HG03045 (cell line): ENCODE results near the gene ADCY1.

Experiments used
- ATAC-seq: cut with Tn5 transposase; IDR thresholded peaks from one replicate; pipeline ENCODE4 v1.9.1; 2021; ENCODE audit warnings: mild to moderate bottlenecking, moderate library complexity; ENCODE audit not compliant: unreplicated experiment

ADCY1 gene

DNA sequence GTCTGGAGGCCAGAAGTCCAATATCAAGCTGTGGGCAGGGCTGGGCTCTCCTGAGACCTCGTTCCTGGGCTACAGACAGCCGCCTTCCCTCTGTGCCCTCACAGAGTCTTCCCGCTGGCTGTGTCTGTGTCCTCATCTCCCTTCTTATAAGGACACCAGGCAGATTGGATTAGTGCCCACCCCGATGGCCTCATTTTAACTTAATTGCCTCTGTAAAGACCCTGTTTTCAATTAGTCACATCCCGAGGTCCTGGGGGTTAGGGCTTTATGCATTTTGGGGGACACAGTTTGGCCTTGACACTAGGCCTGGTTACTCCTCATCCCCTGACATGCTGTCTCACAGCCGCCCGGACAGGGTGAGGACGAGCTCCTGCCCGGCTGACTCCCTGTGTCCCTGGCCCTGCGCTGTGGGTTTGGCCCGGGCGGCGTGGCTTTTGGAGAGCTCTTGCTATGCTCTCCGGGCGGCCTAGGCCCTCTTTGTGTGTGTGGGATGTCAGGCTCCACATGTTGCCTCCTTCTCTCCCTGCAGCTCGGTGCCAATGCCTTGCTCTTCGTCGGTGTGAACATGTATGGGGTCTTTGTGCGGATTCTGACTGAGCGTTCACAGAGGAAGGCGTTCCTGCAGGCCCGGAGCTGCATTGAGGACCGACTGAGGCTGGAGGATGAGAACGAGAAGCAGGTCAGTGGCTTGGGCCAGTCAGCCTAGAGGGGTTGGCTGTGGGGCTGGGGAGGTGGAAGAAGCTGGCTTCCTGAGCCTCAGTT is 18.2 kb downstream of the ADCY1 start:
- ATAC-seq = no peak

DNA sequence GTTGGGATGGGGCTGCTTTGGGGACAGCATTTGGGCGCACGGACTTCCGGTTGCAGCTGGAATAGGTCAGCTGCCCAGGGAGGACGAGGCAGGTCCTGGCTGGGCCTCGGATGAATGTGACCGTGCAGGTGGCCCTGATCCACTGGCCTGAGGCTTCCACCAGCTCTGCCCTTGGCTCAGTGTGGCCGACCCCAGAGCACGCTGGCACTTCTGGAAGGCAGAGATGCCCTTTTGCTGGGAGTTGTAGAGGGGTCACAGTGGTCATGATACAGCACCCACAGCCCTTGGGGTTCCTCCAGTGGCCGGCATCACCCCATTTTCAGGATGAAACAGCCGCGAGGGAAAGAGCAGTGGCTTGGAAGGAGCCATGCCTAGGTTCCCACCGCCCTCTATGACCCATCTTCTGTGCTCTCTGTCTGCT is 19.0 kb downstream of the ADCY1 start:
- ATAC-seq = no peak

DNA sequence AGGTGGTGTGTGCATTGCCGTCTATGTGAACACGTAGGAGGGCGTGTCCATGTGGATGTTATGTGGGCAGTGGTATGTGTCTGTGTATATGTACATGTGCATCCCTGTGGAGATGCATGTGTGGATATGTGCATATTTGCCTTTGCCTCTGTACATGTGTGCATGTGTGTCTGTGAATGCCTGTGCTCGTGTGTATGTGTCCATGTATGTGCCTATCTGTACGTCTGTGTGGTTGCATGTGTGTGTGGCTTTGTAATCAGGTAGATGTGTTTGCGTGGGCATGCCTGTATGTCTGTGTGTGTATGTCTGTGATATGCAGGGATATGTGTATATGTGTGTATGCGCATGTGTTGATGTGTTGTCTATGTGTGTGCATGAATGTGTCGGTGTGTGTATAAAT is 19.7 kb downstream of the ADCY1 start:
- ATAC-seq = no peak

DNA sequence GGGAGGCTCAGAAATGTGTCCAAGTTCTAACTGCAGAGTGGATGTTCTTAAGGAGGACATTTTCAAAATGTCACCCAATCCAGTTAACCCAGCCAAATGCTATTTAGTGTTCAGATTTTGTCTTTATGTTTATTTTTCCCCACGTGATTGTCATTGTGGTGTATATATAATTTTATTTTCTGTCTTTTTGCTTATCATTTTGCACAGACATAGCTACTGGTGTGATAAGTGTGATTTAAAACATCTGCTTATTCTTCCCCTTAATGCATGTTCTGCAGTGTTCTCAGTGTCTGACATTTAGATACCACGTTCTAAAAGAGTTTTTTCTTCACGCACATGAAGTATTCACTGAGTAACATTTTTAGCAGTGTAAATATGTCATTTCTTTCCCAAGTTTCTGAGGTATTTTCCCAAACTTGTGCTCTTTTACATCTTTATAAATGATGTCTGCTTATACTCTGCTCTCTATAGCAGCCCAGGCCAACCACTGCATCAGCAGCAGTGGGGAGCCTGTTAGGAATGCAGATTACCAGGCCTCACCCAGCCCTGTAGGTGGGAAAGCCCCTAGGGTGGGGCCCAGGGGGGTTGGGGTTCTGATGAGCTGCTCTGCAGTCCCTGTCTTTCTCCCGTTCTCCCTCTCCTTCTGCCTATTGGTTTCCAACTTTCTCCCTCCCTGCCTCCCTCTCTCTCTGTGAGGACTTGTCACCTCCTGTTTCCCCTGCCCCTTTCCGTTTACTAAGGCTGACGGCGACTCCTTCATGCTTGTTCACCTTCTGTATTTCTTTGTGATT is 20.8 kb downstream of the ADCY1 start:
- ATAC-seq = no peak

DNA sequence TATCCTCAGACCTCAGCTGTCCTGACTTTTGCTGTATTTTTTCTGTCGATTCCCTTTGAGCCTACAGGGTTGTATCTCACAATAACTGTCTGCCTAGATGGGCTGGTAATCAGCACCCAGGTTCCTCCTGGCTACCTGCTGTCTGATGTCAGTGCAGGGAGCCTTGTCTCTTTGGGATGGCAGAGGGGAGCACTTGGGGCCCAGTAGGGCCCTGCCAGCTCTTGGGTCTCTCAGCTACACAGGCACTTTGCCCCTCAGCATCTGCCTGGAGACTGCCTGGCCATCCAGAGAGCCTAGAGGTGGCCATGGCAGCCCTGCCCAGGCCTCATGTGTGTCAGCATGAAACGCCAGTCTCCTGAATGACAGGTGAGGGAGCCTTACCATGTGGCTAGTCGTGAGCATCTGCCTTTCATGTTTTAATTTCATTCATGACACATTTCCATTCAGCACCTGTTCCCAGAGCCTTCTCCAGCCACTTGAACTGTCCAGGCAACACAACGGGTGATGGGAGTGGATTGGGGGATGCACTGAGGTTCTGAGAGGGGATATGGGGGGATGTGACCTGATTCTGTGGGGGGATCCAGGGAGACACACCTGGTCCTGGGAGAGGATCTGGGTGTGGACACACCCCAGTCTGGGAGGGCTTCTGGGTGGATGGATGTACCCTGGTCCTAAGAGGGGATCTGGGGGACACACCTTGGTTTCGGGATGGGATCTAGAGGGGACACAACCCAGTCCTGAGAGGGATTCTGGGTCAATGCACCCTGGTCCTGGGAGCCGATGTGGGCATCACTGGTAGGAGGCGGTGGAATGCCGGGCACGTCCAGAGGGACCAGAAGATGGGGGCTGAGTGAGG is 21.9 kb downstream of the ADCY1 start:
- ATAC-seq = no peak

DNA sequence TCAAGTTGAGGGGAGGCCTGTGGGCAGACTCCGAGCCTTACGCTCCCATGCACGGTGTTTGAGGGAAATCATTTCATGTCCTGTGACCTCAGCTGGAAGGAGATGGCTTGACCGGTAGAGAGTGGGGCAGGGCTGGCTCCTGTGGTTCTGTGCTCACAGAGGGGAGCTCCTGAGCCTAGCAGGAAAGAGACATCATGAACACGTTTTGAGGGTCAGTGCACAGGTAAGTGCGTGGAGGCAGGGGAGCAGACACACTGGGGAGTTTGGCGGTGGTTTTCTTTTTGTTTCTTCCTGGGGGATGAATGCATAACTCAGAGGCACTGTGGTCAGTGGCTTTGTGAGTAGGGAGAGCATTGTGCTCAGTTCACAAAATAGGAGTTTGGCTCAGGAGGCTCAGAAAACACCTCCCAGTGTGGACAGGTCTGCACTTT is 22.5 kb downstream of the ADCY1 start:
- no peak for ATAC-seq

DNA sequence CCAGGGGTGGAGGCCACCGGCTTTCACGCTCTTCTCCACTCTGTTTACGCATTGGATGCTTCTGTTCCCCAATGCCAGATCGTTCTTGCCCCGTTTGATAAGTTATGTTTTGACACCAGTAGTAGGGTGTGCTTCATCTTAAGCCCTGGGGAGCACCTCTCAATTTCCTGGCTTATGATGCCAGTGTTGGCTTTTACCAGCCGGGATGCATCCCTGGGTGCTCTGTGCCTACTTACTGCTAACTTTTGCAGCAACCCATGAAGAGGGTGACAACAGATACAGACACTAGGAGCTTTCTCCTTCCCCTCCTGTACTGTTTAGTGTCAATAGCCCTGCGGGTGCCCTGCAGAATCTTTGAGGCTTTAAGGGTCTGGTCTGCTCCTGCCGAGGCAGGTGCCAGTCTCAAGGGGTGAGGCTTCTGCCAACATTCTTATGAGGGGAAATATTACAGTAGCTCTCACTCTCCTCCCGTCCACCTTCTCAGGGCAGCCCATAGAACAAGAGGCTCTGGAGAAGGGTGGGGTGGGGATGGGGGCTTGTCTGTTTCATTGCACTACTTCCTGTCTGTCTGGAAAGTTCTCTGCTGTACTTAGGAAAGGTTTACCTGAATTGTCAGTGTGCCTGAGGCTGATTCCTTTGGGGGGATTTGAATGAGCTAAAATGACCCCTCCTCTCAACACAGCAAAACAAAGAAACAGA is 23.3 kb downstream of the ADCY1 start:
- ATAC-seq = no peak

DNA sequence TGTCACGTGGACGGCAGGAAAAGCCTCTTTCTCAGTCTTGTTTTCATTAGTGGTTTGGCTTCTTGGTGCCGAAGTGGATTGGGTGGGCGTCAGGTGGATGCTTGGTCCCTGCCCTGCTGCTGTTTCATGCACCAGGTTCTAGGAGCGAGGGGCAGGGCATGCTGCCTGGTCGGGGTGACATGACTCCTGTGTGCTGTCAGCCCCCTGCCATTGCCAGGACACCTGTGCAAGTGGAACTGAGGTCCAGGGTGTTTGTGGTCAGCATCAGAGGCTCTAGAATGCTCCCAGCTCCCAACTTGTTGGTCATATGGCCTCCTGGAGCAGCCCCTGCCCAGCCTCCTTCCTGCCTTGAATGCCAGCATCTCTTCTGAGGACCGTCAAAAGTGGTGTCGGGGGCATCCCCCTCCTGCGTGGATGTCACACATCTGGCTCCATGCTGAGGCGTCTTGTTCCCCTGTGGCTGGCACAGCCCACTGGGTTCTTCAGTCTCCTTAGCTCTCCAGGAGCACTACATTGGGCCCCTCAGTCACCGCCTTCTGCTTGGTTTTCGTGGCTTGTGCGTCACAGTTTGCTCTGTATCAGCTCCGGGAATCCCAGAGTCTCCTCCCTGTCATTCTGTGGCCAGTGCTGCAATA is 24.8 kb downstream of the ADCY1 start:
- ATAC-seq = no peak

DNA sequence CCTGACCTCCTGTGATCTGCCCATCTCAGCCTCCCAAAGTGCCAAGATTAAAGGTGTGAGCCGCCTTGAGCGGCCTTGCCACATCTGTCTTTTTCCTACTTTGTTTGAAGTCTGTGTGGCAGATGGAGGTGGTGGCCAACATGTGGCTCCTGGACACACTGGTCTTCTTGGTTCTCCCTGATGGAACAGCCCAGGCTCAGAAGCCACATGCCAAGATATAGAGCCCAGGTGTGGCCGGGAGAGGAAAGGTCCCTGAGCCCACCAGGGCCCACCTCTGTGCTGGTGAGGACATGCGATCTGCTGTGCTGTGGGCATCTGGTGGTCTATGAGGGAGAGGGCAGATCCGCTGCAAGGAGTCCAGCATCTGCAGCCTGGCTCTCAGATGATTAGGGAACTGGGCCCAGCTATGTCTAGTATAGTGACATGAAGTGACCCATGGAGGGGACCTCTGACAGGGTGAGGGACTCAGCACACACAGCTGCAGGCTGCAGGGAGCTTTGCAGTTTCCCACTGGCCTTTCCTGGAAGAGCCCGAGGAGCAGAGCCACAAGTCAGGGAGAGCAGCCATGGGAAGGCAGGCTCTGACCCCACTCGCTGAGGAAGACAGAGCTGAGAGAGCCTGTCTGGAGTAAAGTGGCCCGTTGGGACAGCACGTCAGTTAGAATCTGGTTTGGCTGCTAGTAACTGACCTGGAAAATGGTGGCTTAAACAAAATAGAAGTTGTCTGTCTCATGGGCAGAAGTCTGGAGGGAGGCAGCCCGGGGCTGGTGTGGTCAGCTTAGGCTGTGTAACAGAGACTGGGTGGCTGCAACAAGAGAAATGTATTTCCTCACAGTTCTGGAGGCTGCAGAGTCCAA is 25.9 kb downstream of the ADCY1 start:
- no peak for ATAC-seq

DNA sequence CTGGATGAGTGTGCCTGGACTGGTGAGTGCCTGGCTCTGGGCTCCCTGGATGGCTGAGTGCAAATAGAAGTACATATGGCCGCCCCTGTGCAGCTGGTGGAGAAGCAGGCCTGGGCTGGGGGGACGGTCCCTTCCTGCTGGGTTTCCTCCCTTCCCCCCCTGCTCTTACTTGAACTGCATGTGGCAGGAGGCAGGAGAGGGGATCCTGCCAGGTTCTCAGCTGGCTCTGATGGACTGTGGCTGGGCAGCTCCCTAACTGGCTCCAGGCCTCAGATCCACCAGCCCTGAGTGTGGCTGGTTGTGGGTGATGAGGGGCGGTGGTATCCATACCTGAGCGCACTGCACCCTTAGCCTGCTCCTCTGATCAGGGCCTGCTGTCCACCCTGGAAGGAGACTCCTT is 26.9 kb downstream of the ADCY1 start:
- ATAC-seq = no peak

DNA sequence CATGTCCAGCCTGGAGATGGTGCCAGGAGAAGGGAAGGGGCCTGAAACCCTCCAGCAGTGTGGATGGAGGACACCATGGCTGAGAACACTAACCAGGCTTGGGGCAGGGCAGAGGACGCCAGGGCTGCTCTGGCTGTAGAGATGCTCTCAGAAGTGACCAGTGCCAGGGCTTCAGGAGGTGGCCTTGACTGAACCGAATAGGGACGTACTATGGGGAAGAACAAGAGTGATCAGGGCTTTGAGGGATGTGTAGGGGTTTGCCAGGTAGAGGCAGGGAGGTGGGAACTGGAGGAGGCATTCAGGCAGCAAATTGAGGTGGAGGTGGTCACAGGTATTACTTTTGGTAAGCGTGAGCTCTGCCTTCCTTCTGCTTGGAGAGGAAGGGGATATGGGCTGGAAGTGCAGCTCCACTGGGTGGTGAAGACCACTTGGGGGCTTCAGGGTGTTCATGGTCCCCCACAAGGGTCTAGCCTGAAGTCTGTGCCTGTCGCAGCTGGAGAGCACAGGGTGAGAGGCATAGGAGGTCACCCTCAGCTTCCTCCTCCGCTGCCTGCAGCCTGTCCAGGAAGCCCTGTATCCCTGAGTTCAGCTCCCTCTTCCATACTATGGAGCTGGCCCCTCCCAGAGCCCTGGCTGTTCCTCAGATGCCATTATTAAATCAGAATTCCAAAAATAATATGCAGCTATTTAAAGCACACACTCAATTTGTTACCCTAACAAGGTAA is 27.8 kb downstream of the ADCY1 start:
- ATAC-seq = no peak

DNA sequence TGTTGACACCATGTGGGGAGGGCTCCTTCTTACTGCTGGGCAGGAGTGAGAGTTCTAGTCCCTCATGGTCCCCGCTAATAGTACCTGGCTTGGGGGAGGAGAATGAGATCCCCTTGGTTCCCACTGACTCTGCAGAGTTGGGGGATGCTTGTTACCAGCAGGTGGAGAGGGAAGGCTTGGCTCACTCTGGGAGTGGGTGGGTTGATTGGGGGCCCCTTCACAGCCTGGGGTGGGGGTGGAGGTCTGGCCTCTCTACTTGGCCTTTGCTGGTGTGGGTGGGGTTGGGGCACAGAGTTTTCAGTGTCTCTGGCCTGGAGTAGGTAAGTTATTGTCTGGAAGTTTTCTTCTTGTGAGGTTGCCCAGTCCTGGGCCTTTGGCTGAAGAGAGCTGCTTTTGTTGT is 31.9 kb downstream of the ADCY1 start:
- no peak for ATAC-seq

DNA sequence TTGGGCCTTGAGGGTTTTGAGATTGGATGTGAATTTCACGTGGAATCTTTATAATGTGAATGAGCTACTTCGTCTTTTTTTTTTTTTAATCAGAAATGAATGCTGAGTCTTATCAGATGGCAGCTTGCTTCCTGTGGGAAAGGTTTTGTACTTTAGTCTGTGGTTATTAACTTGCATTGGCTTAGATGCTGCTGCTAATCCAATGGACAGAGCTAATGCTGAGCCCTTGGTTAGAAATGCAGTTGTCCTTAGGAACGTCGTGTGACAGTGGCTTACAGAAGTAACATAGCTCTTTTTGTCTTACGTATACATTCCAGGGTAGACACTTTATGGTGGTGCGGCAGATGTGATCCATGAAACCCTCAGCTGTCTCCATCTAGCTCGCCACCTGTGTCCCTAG is 32.8 kb downstream of the ADCY1 start:
- no peak for ATAC-seq

DNA sequence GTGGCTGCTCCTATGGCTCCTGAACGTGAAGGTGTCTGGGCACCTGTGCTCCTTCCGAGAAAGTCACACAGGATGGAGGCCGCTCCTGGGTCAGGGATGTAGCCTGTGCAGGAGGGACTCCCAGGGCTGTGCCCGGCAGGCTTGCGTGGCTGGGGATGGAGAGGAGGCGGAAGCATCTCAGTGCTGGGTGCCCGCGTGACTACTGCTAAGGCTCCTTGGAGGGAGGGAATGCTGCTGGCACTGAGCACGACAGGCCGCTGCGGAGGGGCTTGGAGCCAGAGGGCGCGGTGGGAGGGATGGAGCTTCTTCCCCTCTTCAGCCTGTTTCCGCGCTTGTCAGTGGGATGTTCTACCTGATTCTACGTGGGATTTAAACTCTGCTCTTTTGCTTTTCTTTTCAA is 35.0 kb downstream of the ADCY1 start:
- ATAC-seq = no peak

DNA sequence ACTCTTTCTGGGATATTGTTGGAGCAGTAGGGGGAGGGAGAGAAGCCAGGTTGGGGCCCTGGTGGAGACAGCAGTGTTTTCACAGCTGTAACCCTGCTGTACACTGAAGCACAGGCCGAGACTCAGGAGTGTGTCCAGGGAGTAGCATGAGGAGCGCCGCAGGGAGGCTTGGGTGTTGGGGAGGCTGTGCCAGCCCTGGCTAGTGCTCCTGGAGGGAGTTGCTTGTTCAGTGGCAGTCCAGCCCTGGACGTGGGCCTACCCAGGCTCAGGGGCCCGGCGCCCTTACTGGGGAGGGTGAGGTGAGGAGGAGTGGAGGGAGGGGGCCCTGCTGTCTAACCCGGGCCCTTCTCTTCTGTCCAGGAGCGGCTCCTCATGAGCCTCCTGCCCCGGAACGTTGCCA is 35.9 kb downstream of the ADCY1 start:
- no peak for ATAC-seq

DNA sequence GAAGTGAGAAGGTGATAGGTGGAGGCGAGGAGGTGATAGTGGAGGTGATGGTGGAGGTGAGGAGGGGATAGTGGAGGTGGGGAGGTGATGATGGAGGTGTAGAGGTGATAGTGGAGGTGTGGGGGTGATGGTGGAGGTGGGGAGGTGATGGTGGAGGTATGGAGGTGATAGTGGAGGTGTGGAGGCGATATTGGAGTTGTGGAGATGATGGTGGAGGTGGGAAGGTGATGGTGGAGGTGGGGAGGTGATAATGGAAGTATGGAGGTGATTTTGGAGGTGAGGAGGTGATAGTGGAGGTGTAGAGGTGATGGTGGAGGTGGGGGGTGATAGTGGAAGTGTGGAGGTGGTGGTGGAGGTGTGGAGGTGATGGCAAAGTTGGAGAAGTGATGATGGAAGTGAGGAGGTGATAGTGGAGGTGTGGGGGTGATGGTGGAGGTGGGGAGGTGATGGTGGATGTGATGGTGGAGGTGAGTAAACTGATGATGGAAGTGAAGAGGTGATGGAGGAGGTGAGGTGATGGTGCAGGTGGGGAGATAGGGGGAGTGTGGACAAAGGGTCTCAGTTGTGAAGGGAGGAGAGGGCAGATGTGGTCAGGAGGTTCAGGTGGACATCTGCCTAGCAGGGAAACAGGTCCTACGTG is 36.6 kb downstream of the ADCY1 start:
- no peak for ATAC-seq

DNA sequence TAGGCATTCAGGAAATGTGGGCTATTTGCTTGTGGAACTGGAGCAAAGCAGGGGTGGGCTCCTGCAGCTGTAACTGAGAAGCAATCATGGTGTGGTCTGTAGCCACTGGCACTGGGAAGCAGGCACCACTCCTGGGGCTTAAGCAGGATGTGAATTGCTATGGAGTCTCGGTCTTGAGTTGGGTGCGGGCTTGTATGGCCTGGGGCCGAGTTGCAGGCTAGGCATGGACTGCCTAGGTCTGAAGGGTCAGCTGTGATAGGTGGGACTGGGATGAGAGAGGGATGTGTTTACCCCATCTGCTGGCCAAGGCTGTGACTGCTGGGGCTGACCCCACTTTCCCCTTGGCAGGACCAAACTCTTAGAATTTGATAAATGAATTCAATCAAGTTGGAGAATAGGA is 43.0 kb downstream of the ADCY1 start:
- ATAC-seq = no peak

DNA sequence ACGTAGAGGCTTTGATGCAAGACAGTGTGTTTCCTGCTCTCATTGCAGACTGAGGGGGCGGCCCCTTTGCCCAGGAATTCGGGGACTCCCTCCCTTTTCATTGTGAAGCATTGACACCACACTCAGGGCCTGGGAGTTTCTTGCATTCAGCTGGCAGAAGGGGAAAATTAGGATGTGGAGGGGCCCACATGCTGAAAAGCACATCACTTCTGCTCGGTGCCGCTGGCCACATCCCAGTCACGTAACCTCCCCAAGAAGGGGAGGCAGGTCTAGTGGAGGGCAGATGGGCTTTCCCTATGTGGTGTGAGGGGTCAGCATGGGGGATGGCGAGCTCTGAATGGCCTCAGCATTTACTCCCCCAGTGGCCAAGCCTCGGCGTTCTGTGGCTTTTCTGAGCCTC is 47.9 kb downstream of the ADCY1 start:
- ATAC-seq = no peak
